WTC11 (cell line): ENCODE results near the gene MED26. TPM values are rescaled to one million over a fixed set of nuclear protein-coding genes. Genes with fewer than 3 reads are reported as not detected.

Experiments
- ATAC-seq: fragments of 200-7000 bp; cut with Tn5 transposase; 2 replicates; pipeline ENCODE4 v1.10.0; 2021; ENCODE audit warnings: mild to moderate bottlenecking, moderate library complexity
- CTCF ChIA-PET: fragments of 300-600 bp; sonication (Branson Sonifier 250); formaldehyde crosslinking; loops from one replicate; lab custom pipeline; 2021; ENCODE audit warnings: antibody characterized with exemption; lab: Charles Lee
- POLR2A ChIA-PET: fragments of 350-600 bp; sonication (Branson Sonifier 250); formaldehyde crosslinking; loops from one replicate; lab custom pipeline; 2021; ENCODE audit warnings: antibody characterized with exemption; lab: Charles Lee
- DNase-seq: peaks from one replicate; pipeline ENCODE4 v3.0.0; 2021; ENCODE audit warnings: low spot score
- H3K27ac Mint-ChIP-seq: 2 replicates; pipeline ENCODE4 v1.8.0; 2021; ENCODE audit warnings: mixed read lengths
- H3K27me3 Mint-ChIP-seq: 2 replicates; pipeline ENCODE4 v1.8.0; 2021; ENCODE audit warnings: low read depth, mild to moderate bottlenecking, moderate library complexity, mixed read lengths
- H3K36me3 Mint-ChIP-seq: 2 replicates; pipeline ENCODE4 v1.8.0; 2021; ENCODE audit warnings: mixed read lengths
- H3K4me1 Mint-ChIP-seq: 2 replicates; pipeline ENCODE4 v1.8.0; 2022; ENCODE audit warnings: mixed read lengths
- H3K4me3 Mint-ChIP-seq: 2 replicates; pipeline ENCODE4 v1.8.0; 2021; ENCODE audit warnings: mild to moderate bottlenecking, moderate library complexity, mixed read lengths
- H3K9me3 Mint-ChIP-seq: 2 replicates; pipeline ENCODE4 v1.8.0; 2021; ENCODE audit warnings: mixed read lengths
- CBFB ChIP-seq: sonication (generic); formaldehyde crosslinking; IDR thresholded peaks from 2 replicates; pipeline ENCODE4 v1.8.1; 2022; ENCODE audit warnings: mild to moderate bottlenecking, low read depth, missing genetic modification reagents
- ESRRA ChIP-seq: sonication (generic); formaldehyde crosslinking; IDR thresholded peaks from 2 replicates; pipeline ENCODE4 v1.8.1; 2022; ENCODE audit warnings: mild to moderate bottlenecking, missing genetic modification reagents, borderline replicate concordance
- FOXP1 ChIP-seq: sonication (generic); formaldehyde crosslinking; IDR thresholded peaks from 2 replicates; pipeline ENCODE4 v1.8.0; 2022; ENCODE audit warnings: missing genetic modification reagents, mild to moderate bottlenecking, moderate library complexity, borderline replicate concordance
- GABPB1 ChIP-seq: sonication (generic); formaldehyde crosslinking; IDR thresholded peaks from 2 replicates; pipeline ENCODE4 v1.8.1; 2023; ENCODE audit warnings: mild to moderate bottlenecking, missing genetic modification reagents
- KAT7 ChIP-seq: sonication (generic); formaldehyde crosslinking; IDR thresholded peaks from 2 replicates; pipeline ENCODE4 v1.8.1; 2023; ENCODE audit warnings: missing genetic modification reagents, mild to moderate bottlenecking, borderline replicate concordance
- MYBL2 ChIP-seq: sonication (generic); formaldehyde crosslinking; IDR thresholded peaks from 2 replicates; pipeline ENCODE4 v1.8.1; 2023; ENCODE audit warnings: mild to moderate bottlenecking, moderate library complexity, missing genetic modification reagents
- RELA ChIP-seq: sonication (generic); formaldehyde crosslinking; IDR thresholded peaks from 2 replicates; pipeline ENCODE4 v1.8.1; 2022; ENCODE audit warnings: missing genetic modification reagents, mild to moderate bottlenecking, borderline replicate concordance
- SMAD3 ChIP-seq: sonication (generic); formaldehyde crosslinking; IDR thresholded peaks from 2 replicates; pipeline ENCODE4 v1.8.0; 2022; ENCODE audit warnings: missing genetic modification reagents, mild to moderate bottlenecking, borderline replicate concordance
- ZNF121 ChIP-seq: sonication (generic); formaldehyde crosslinking; IDR thresholded peaks from 2 replicates; pipeline ENCODE4 v1.8.0; 2023; ENCODE audit warnings: missing genetic modification reagents
- ZNF138 ChIP-seq: sonication (generic); formaldehyde crosslinking; conservative IDR thresholded peaks from 2 replicates; pipeline ENCODE4 v1.8.1; 2022; ENCODE audit warnings: mild to moderate bottlenecking, moderate library complexity, missing genetic modification reagents
- ZNF232 ChIP-seq: sonication (generic); formaldehyde crosslinking; IDR thresholded peaks from 2 replicates; pipeline ENCODE4 v1.8.0; 2022; ENCODE audit warnings: mild to moderate bottlenecking, missing genetic modification reagents
- ZNF423 ChIP-seq: fragments of 250-450 bp; sonication (Bioruptor Pico); IDR thresholded peaks from 2 replicates; pipeline ENCODE4 v2.1.2; 2022; ENCODE audit warnings: mild to moderate bottlenecking, moderate library complexity
- total RNA-seq: library from RNA; stranded (reverse); gene quantifications from 3 replicates; pipeline ENCODE4 v1.2.3, GENCODE V29; 2021
- TF ChIP-seq, protein P1 (sequence below): fragments of 250-450 bp; sonication (Bioruptor Pico); IDR thresholded peaks from 2 replicates; pipeline ENCODE4 v2.1.2; 2022; ENCODE audit warnings: mild to moderate bottlenecking, moderate library complexity
- TF ChIP-seq, protein P2 (sequence below): sonication (generic); formaldehyde crosslinking; IDR thresholded peaks from 2 replicates; pipeline ENCODE4 v1.8.1; 2023; ENCODE audit warnings: mild to moderate bottlenecking, missing genetic modification reagents, moderate library complexity
- TF ChIP-seq, protein P3 (sequence below): fragments of 250-450 bp; sonication (Bioruptor Pico); IDR thresholded peaks from 2 replicates; pipeline ENCODE4 v1.9.0; 2021; ENCODE audit warnings: mild to moderate bottlenecking, borderline replicate concordance
- TF ChIP-seq, protein P4 (sequence below): sonication (generic); formaldehyde crosslinking; IDR thresholded peaks from 2 replicates; pipeline ENCODE4 v1.8.1; 2023; ENCODE audit warnings: mild to moderate bottlenecking, moderate library complexity, missing genetic modification reagents
- TF ChIP-seq, protein P5 (sequence below): sonication (generic); formaldehyde crosslinking; IDR thresholded peaks from 2 replicates; pipeline ENCODE4 v1.8.1; 2023; ENCODE audit warnings: mild to moderate bottlenecking, missing genetic modification reagents
- TF ChIP-seq, protein P6 (sequence below): sonication (generic); formaldehyde crosslinking; IDR thresholded peaks from 2 replicates; pipeline ENCODE4 v1.8.1; 2023; ENCODE audit warnings: mild to moderate bottlenecking, missing genetic modification reagents
- TF ChIP-seq, protein P7 (sequence below): sonication (generic); formaldehyde crosslinking; IDR thresholded peaks from 2 replicates; pipeline ENCODE4 v1.8.0; 2022; ENCODE audit warnings: missing genetic modification reagents

MED26 gene
- total RNA-seq, 1 experiment from 2014 or later, result 14.2 TPM

DNA sequence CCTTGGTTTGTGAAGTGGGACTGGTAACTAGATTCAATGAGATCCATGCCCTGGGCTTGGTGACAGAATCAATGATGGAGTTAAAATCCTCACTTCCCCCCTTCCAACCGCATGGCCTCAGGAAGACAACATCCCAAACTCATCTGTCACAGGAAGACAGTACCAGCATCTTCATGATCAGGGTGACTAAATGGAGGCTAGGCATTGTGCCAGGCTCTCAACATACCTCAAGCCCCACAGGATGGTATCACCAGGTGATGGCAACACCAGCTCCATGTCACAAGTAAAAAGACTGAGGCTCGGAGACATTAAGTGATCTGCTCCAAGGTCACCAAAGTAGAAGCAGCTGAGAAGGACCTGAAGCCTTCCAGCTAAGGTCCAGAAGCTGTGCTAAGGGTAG is 14.2 kb downstream of the MED26 start:
- no peak for ATAC-seq
- POLR2A ChIA-PET, result no interaction called here
- Mint-ChIP-seq H3K27ac (no peak overlapping the region; the same call in 1 of the 2 replicates), H3K4me1 (peaks cover 35% of the 10 kb centered on the region), H3K4me3 (no peak overlapping the region), H3K9me3 (no peaks in the 10 kb centered on the region), H3K36me3 (no peaks in the 10 kb centered on the region), H3K27me3 (no peaks in the 10 kb centered on the region)
- TF ChIP-seq ZNF121 (CRISPR knock-in tag) (no peak), GABPB1 (CRISPR knock-in tag) (no peak), FOXP1 (CRISPR knock-in tag) (no peak)
- TF ChIP-seq, protein P1, sequence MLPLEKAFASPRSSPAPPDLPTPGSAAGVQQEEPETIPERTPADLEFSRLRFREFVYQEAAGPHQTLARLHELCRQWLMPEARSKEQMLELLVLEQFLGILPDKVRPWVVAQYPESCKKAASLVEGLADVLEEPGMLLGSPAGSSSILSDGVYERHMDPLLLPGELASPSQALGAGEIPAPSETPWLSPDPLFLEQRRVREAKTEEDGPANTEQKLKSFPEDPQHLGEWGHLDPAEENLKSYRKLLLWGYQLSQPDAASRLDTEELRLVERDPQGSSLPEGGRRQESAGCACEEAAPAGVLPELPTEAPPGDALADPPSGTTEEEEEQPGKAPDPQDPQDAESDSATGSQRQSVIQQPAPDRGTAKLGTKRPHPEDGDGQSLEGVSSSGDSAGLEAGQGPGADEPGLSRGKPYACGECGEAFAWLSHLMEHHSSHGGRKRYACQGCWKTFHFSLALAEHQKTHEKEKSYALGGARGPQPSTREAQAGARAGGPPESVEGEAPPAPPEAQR, result no peak
- TF ChIP-seq, protein P2, sequence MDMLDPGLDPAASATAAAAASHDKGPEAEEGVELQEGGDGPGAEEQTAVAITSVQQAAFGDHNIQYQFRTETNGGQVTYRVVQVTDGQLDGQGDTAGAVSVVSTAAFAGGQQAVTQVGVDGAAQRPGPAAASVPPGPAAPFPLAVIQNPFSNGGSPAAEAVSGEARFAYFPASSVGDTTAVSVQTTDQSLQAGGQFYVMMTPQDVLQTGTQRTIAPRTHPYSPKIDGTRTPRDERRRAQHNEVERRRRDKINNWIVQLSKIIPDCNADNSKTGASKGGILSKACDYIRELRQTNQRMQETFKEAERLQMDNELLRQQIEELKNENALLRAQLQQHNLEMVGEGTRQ (CRISPR knock-in tag), result no peak
- TF ChIP-seq, protein P3, sequence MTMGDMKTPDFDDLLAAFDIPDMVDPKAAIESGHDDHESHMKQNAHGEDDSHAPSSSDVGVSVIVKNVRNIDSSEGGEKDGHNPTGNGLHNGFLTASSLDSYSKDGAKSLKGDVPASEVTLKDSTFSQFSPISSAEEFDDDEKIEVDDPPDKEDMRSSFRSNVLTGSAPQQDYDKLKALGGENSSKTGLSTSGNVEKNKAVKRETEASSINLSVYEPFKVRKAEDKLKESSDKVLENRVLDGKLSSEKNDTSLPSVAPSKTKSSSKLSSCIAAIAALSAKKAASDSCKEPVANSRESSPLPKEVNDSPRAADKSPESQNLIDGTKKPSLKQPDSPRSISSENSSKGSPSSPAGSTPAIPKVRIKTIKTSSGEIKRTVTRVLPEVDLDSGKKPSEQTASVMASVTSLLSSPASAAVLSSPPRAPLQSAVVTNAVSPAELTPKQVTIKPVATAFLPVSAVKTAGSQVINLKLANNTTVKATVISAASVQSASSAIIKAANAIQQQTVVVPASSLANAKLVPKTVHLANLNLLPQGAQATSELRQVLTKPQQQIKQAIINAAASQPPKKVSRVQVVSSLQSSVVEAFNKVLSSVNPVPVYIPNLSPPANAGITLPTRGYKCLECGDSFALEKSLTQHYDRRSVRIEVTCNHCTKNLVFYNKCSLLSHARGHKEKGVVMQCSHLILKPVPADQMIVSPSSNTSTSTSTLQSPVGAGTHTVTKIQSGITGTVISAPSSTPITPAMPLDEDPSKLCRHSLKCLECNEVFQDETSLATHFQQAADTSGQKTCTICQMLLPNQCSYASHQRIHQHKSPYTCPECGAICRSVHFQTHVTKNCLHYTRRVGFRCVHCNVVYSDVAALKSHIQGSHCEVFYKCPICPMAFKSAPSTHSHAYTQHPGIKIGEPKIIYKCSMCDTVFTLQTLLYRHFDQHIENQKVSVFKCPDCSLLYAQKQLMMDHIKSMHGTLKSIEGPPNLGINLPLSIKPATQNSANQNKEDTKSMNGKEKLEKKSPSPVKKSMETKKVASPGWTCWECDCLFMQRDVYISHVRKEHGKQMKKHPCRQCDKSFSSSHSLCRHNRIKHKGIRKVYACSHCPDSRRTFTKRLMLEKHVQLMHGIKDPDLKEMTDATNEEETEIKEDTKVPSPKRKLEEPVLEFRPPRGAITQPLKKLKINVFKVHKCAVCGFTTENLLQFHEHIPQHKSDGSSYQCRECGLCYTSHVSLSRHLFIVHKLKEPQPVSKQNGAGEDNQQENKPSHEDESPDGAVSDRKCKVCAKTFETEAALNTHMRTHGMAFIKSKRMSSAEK (CRISPR knock-in tag), result no peak
- TF ChIP-seq, protein P4, sequence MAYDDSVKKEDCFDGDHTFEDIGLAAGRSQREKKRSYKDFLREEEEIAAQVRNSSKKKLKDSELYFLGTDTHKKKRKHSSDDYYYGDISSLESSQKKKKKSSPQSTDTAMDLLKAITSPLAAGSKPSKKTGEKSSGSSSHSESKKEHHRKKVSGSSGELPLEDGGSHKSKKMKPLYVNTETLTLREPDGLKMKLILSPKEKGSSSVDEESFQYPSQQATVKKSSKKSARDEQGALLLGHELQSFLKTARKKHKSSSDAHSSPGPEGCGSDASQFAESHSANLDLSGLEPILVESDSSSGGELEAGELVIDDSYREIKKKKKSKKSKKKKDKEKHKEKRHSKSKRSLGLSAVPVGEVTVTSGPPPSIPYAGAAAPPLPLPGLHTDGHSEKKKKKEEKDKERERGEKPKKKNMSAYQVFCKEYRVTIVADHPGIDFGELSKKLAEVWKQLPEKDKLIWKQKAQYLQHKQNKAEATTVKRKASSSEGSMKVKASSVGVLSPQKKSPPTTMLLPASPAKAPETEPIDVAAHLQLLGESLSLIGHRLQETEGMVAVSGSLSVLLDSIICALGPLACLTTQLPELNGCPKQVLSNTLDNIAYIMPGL, result no peak
- TF ChIP-seq, protein P5, sequence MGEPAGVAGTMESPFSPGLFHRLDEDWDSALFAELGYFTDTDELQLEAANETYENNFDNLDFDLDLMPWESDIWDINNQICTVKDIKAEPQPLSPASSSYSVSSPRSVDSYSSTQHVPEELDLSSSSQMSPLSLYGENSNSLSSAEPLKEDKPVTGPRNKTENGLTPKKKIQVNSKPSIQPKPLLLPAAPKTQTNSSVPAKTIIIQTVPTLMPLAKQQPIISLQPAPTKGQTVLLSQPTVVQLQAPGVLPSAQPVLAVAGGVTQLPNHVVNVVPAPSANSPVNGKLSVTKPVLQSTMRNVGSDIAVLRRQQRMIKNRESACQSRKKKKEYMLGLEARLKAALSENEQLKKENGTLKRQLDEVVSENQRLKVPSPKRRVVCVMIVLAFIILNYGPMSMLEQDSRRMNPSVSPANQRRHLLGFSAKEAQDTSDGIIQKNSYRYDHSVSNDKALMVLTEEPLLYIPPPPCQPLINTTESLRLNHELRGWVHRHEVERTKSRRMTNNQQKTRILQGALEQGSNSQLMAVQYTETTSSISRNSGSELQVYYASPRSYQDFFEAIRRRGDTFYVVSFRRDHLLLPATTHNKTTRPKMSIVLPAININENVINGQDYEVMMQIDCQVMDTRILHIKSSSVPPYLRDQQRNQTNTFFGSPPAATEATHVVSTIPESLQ (CRISPR knock-in tag), result no peak
- no peak for DNase-seq
- CTCF ChIA-PET, result interaction anchor here (1.5 kb wide), 1 partner anchor 227 kb away, joined by 4 read pairs; no protein-coding TSS in a partner anchor

DNA sequence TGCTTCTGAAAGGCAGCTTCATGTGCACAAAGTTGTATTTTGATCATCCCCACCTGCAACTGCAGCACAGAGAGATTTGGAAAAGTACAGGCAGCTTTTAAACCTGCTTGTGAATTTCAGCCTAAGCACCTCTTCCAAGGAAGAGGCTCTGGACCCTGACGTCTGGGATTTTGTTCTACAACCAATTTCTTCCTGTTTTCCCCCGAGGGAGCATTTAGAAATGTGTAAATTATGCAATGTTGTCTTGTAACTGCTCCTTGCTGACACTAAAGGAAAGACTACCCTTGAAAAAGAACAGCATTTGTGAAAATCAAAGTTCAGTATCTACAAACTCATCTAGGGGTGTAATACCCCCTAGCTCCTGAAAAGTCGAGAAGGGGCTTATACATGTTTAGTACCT is 15.4 kb downstream of the MED26 start:
- Mint-ChIP-seq H3K4me3 (no peak overlapping the region), H3K9me3 (no peaks in the 10 kb centered on the region), H3K27me3 (no peaks in the 10 kb centered on the region), H3K36me3 (no peaks in the 10 kb centered on the region), H3K4me1 (peaks cover 26% of the 10 kb centered on the region), H3K27ac (no peak overlapping the region)
- POLR2A ChIA-PET, result no interaction called here
- CTCF ChIA-PET, result no interaction called here
- DNase-seq (no peak), ATAC-seq (no peak)
- TF ChIP-seq CBFB (CRISPR knock-in tag) (no peak), ESRRA (CRISPR knock-in tag) (no peak), ZNF138 (no peak), ZNF232 (CRISPR knock-in tag) (no peak), RELA (CRISPR knock-in tag) (no peak), SMAD3 (no peak), KAT7 (CRISPR knock-in tag) (no peak), MYBL2 (no peak), ZNF423 (no peak)
- TF ChIP-seq, protein P6, sequence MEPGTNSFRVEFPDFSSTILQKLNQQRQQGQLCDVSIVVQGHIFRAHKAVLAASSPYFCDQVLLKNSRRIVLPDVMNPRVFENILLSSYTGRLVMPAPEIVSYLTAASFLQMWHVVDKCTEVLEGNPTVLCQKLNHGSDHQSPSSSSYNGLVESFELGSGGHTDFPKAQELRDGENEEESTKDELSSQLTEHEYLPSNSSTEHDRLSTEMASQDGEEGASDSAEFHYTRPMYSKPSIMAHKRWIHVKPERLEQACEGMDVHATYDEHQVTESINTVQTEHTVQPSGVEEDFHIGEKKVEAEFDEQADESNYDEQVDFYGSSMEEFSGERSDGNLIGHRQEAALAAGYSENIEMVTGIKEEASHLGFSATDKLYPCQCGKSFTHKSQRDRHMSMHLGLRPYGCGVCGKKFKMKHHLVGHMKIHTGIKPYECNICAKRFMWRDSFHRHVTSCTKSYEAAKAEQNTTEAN (CRISPR knock-in tag), result no peak
- TF ChIP-seq, protein P7, sequence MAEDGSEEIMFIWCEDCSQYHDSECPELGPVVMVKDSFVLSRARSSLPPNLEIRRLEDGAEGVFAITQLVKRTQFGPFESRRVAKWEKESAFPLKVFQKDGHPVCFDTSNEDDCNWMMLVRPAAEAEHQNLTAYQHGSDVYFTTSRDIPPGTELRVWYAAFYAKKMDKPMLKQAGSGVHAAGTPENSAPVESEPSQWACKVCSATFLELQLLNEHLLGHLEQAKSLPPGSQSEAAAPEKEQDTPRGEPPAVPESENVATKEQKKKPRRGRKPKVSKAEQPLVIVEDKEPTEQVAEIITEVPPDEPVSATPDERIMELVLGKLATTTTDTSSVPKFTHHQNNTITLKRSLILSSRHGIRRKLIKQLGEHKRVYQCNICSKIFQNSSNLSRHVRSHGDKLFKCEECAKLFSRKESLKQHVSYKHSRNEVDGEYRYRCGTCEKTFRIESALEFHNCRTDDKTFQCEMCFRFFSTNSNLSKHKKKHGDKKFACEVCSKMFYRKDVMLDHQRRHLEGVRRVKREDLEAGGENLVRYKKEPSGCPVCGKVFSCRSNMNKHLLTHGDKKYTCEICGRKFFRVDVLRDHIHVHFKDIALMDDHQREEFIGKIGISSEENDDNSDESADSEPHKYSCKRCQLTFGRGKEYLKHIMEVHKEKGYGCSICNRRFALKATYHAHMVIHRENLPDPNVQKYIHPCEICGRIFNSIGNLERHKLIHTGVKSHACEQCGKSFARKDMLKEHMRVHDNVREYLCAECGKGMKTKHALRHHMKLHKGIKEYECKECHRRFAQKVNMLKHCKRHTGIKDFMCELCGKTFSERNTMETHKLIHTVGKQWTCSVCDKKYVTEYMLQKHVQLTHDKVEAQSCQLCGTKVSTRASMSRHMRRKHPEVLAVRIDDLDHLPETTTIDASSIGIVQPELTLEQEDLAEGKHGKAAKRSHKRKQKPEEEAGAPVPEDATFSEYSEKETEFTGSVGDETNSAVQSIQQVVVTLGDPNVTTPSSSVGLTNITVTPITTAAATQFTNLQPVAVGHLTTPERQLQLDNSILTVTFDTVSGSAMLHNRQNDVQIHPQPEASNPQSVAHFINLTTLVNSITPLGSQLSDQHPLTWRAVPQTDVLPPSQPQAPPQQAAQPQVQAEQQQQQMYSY (CRISPR knock-in tag), result no peak
